ENCODE measurements around the gene PTPN5. TPM values are rescaled to one million over a fixed set of nuclear protein-coding genes. Genes with fewer than 3 reads are reported as not detected.
A peak's percentile ranks its signal among the peaks of the same experiment; 100 is the strongest.
"Not testable (repeated sequence)": the region's sequence is repeated elsewhere in the genome, so short reads cannot be mapped to it uniquely, and the experiment has no call there.

PTPN5 gene
- total RNA-seq (2022) (not detected in 2 replicates), Bru-seq, nascent RNA (percentile 1 among the genes with signal in this experiment), BruChase-seq, experiment 1, labeled RNA remaining after a 6-hour chase (not detected), BruChase-seq, experiment 2, labeled RNA remaining after a 2-hour chase (percentile 1 among the genes with signal in this experiment)
- long read RNA-seq, result 0 reads

GRCh38 chr11:18791207-18791968, at the start of gene PTPN5:
PTPN5 (minus strand) TSS chr11:18791798; CDS start chr11:18771958, 19,840 bp downstream.
- Mint-ChIP-seq H3K9me3 (ENCODE audit: low read depth, unreplicated experiment) (no peaks in the 10 kb centered on the region), H3K4me1 (ENCODE audit: low read depth, unreplicated experiment) (no peaks in the 10 kb centered on the region), H3K27me3 (ENCODE audit: unreplicated experiment) (peaks cover 85% of the 10 kb centered on the region), H3K27ac (ENCODE audit: unreplicated experiment) (no peak within 1 kb of the TSS), H3K4me3 (ENCODE audit: low read depth, unreplicated experiment) (peak within 1 kb of the TSS; percentile 55), H3K36me3 (ENCODE audit: insufficient read depth, unreplicated experiment) (no peaks in the 10 kb centered on the region)
- intact Hi-C loops (cut with micrococcal nuclease; ENCODE audit: unreplicated experiment), result no loop called here
- no TSS peak for BruUV-seq (replicated peaks)
- CTCF ChIA-PET, result no interaction called here
- no peak for DNase-seq
- TF ChIP-seq, protein P1, sequence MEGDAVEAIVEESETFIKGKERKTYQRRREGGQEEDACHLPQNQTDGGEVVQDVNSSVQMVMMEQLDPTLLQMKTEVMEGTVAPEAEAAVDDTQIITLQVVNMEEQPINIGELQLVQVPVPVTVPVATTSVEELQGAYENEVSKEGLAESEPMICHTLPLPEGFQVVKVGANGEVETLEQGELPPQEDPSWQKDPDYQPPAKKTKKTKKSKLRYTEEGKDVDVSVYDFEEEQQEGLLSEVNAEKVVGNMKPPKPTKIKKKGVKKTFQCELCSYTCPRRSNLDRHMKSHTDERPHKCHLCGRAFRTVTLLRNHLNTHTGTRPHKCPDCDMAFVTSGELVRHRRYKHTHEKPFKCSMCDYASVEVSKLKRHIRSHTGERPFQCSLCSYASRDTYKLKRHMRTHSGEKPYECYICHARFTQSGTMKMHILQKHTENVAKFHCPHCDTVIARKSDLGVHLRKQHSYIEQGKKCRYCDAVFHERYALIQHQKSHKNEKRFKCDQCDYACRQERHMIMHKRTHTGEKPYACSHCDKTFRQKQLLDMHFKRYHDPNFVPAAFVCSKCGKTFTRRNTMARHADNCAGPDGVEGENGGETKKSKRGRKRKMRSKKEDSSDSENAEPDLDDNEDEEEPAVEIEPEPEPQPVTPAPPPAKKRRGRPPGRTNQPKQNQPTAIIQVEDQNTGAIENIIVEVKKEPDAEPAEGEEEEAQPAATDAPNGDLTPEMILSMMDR (IDR thresholded peaks at IDR 0.05; ENCODE audit: unreplicated experiment), result no peak

DNA sequence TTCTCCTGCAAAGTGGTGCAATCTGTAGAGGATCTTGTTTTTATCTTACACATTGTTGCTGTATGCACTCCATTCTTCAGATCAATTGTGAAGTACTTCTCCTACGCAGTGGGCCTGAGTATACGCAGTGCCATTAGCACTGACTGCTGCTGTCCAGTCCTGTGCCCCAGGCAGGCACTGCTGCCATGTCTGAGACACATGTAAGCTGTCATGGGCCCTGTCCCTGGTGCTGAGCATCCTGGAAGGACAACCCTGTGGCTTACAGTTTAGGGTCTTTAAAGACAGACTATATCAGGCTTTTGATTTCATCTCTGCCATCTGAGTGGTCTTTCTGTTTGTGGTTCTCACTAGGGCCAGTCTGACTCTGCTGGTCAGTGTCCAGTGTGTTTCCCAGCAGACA, 44.8 kb upstream of the PTPN5 start:
- Mint-ChIP-seq H3K9me3 (ENCODE audit: low read depth, unreplicated experiment) (peaks cover 3% of the 10 kb centered on the region), H3K36me3 (ENCODE audit: insufficient read depth, unreplicated experiment) (no peaks in the 10 kb centered on the region), H3K27me3 (ENCODE audit: unreplicated experiment) (peaks cover 100% of the 10 kb centered on the region), H3K4me1 (ENCODE audit: low read depth, unreplicated experiment) (no peaks in the 10 kb centered on the region), H3K27ac (ENCODE audit: unreplicated experiment) (no peak overlapping the region), H3K4me3 (ENCODE audit: low read depth, unreplicated experiment) (no peak overlapping the region)
- TF ChIP-seq, protein P1 (IDR thresholded peaks at IDR 0.05; ENCODE audit: unreplicated experiment), result no peak
- no peak for DNase-seq
- BruUV-seq (replicated peaks), result no TSS peak
- CTCF ChIA-PET, result no interaction called here
- intact Hi-C loops (cut with micrococcal nuclease; ENCODE audit: unreplicated experiment), result no loop called here

- BruUV-seq (replicated peaks), result no TSS peak
- Mint-ChIP-seq H3K27me3 (ENCODE audit: unreplicated experiment) (peaks cover 100% of the 10 kb centered on the region), H3K27ac (ENCODE audit: unreplicated experiment) (no peak overlapping the region)
These were observed 43.3 kb upstream of the PTPN5 start for GRCh38 chr11:18834754-18835466.

DNA sequence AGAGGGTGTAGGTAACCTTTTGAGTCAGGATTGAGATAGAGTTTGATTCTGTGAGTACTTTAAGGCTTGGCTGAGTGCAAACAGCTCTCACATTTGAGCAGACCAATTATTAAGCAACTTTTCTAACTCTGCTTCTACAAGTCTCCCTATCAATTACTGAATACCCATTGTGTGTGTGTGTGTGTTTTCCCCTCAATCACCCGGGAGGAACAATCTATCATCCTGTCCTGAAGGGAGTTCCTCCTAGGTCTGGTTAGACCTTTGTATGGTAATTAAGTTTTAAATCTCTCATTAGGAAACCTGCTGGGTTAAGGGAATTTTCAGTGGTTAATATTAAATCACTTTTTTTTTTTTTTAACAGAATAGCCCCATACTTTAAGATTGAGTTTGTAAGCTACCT, 28.6 kb upstream of the PTPN5 start:
- intact Hi-C loops (cut with micrococcal nuclease; ENCODE audit: unreplicated experiment); BruUV-seq (replicated peaks); H3K36me3 Mint-ChIP-seq (ENCODE audit: insufficient read depth, unreplicated experiment); H3K27ac Mint-ChIP-seq (ENCODE audit: unreplicated experiment); H3K4me1 Mint-ChIP-seq (ENCODE audit: low read depth, unreplicated experiment); DNase-seq; H3K9me3 Mint-ChIP-seq (ENCODE audit: low read depth, unreplicated experiment); H3K4me3 Mint-ChIP-seq (ENCODE audit: low read depth, unreplicated experiment); CTCF ChIA-PET: not testable (repeated sequence)
- H3K27me3 Mint-ChIP-seq (ENCODE audit: unreplicated experiment), result peaks cover 35% of the 10 kb centered on the region

More at GRCh38 chr11:18834754-18835466, 43.3 kb upstream of the PTPN5 start:
- Mint-ChIP-seq H3K4me1 (ENCODE audit: low read depth, unreplicated experiment) (no peaks in the 10 kb centered on the region), H3K36me3 (ENCODE audit: insufficient read depth, unreplicated experiment) (no peaks in the 10 kb centered on the region), H3K9me3 (ENCODE audit: low read depth, unreplicated experiment) (peaks cover 3% of the 10 kb centered on the region), H3K4me3 (ENCODE audit: low read depth, unreplicated experiment) (no peak overlapping the region)
- no peak for DNase-seq
- CTCF ChIA-PET, result interaction anchor here (1.5 kb wide), 1 partner anchor 10 kb away, joined by 3 read pairs; no protein-coding TSS in a partner anchor
- TF ChIP-seq, protein P1 (IDR thresholded peaks at IDR 0.05; ENCODE audit: unreplicated experiment), result no peak
- intact Hi-C loops (cut with micrococcal nuclease; ENCODE audit: unreplicated experiment), result no loop called here
